HG03064 (cell line): ENCODE measurements around the gene SF3A2.

ENCODE experiments used
- ATAC-seq: cut with Tn5 transposase; IDR thresholded peaks from one replicate; pipeline ENCODE4 v1.9.1; 2021; ENCODE audit warnings: low read depth; ENCODE audit not compliant: unreplicated experiment

Gene SF3A2

GRCh38 chr19:2251106-2252054 lies 14.8 kb downstream of the SF3A2 start:
- no peak for ATAC-seq

DNA sequence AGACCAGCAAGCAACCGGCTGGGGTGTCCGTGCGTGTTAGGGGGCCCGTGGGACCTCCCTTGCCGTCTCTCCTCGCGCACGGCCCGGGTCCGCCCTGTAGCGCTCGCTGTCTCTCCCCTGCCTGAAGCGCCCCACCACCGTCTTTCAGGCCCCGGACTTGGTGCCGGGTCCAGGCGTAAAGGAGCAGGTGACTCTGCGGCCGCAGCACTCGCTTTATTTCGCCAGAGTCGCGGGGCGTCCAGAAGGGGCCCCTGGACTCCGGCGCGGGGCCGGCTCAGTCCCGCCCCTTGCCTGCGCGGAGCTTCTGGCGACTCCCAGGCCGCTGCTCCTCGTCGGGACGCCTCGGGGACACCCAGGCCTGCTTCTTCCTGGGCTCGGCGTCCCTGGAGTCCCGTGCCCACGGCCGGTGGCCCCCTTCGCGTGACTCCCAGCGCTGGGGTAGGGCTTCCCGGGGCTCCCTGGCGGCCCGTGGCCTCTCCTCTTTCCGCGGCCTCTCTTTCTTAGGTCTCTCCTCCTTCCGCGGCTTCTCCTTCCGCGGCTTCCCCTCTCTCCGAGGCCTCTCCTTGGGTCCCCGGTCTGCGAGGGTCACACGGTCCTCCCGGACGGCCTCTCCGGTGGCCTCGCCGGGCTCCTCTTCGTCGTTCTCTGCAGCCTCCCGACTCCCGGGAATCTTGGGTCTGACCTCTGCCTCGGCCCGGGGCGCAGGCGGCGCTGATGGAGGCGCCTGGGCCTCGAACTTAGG lies 15.6 kb downstream of the SF3A2 start:
- ATAC-seq: no peak

DNA sequence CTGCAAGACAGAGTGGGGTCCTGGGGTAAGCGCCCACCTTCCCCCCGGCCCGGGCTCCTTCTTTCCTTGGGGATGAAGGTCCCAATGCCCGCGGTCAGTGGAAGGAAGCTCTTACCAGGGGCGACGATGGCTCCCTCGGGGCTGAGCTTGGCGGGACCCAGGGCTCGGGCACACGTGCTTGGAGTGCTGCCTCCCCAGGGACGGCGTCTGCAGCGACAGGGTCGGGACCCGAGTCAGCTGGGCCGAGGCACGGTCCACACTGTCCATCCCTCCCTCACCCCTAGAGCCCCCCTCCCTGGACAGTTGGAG lies 16.1 kb downstream of the SF3A2 start:
- ATAC-seq: no peak

DNA sequence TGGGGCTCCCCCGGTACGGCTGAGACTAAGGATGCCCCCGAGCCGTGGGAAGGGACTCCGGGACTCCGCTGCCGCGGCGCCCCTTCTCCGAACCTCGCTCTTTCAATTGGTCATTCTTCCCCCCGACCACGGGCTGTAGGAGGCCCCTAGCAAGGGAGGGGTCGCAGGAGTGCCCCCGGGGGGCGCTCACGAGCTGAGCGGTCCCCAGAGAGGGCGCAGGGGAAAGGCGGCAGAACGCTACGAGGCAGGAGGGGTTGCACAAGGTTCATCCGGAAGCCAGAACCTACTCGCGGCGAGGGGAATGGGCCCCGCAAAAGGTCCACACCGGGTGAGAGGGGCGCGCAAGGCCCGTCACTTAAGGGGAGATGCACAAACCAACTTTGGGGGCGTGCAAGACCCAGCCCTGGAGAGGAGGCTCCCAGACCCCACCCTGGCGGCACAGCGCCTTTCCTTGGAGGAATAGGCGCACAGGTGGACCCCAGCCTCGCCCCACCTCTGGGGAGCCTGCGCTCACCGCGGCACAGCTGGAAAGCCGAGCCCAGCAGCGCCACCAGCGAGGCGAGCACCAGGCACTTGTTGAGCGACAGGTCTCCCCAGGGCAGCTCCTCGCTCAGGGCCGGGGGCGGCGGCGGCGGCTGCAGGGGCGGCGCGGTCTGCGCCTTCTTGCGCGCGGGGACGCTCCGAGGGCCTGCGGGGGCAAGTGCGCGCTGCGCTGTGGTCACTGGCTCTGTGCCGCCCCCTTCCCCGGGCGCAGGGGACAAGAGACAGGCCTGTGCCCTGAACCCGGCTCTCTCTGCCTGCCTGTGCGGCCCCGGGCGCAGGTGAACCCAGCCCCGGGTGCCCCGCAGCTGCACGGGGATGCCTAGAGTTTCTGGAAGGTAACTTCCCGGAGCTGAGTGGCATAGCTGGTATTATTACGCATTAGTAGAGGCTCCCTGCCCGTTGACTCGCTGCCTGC lies 16.8 kb downstream of the SF3A2 start:
- ATAC-seq: no peak

GRCh38 chr19:2254064-2254872 lies 17.6 kb downstream of the SF3A2 start:
- ATAC-seq: no peak

GRCh38 chr19:2255112-2255845 lies 18.7 kb downstream of the SF3A2 start:
- no peak for ATAC-seq

GRCh38 chr19:2255982-2256685 lies 19.5 kb downstream of the SF3A2 start, which contains the start of gene JSRP1:
JSRP1 (minus strand) TSS chr19:2256417; CDS start chr19:2255314, 1,103 bp downstream.
- no peak for ATAC-seq

DNA sequence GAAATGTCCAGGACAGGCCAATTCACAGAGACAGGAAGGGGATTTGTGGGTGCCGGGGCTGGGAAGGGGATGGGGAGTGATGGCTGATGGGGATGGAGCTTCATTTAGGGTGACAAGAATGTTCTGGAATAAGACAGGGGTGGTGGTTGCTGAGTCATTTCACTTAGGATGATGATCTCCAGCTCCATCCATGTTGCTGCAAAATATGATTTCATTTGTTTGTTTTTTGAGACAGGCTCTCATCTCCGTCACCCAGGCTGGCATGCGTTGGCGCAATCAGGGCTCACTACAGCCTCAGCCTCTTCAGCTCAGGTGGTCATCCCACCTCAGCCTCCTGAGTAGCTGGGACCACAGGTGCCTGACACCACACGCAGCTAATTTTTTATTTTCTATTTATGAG lies 22.7 kb downstream of the SF3A2 start:
- no peak for ATAC-seq

- ATAC-seq: no peak
Observed at GRCh38 chr19:2260341-2260805, 23.7 kb downstream of the SF3A2 start.

DNA sequence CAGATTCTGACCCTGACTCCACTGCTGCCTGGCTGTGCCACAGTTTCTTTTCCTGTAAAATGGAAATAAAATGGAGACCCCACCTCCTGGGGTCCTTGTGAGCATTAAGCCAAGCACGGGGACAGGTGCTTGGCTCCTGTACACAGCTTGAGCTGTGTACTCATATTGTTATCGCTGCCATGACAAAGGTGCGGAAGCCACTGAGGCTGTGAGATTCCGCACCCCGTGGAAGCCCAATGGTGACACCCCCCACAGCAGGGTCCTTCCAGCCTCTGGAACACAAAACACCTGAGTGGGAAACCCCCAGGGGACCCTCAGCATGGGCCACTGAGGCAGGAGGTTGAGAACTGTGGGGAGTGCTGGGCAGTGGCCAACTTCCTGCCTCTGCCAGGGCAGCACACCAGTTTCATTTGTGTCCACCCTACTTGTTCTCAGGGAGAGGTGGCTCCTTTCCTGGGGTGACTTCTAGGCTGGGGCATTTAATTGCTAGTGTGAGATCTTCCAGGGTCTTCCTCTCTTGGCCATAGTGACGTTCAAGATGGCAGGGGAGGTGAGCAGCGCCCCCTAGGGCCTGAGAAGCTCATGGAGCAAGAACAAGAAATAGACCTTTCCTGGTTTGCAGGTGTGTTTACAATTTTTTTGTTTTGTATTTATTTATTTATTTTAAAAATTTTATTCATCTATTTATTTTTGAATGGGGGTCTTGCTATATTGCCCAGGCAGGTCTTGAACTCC lies 25.0 kb downstream of the SF3A2 start:
- ATAC-seq: no peak

DNA sequence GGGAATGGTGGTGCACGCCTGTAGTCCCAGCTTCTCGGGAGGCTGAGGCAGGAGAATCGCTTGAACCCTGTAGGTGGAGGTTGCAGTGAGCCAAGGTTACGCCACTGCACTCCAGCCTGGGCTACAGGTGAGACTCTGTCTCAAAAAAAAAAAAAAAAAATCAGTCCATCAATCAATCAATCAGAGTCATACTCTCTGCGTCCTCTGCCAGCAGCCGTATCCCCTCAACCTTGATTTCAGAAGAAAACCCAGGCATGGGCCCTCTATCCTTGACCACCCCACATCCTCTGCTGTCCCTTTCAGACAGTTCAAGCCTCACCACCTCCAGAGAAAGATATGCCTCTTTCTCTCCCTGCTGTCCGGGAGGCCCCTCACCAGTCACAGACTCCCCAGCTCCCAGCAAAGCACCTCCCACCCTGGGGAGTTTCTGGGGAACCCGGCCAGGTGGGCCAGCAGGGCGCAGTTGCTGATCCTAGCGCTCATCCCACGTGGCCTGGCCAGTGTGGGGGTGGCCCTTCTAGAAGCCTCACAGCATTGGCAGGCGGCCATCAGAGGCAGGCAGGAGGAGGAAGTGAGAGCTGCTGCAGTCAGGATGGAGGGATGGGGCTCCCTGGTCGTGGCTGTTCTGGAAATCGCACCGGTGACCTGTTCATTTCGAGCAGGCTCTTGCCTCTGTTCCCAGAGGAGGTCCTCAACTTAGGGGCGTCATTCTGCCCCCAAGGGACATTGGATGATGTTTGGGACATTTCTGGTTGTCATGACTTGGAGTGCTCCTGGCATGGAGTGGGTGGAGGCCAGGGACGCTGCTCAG lies 29.8 kb downstream of the SF3A2 start:
- no peak for ATAC-seq

- ATAC-seq: no peak
Observed at GRCh38 chr19:2268480-2268830, 31.8 kb downstream of the SF3A2 start.

DNA sequence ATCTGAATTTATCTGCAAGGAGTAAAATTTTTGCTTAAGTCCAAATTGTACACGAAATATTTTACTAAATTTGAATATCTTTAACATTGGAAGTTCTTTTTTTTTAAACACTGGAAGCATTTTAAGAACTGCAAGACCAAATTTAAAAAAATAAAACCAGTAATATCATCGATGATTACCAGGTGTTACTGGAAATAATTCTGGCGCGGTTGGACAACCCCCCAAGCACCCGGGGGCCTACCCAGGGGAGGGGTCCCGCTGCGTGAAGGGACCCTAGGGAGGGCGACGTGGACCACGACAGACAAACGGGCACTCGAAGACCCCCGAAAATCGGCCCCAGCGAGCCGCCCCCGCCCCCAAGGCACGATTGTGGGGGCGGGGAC lies 32.2 kb downstream of the SF3A2 start:
- ATAC-seq: no peak

DNA sequence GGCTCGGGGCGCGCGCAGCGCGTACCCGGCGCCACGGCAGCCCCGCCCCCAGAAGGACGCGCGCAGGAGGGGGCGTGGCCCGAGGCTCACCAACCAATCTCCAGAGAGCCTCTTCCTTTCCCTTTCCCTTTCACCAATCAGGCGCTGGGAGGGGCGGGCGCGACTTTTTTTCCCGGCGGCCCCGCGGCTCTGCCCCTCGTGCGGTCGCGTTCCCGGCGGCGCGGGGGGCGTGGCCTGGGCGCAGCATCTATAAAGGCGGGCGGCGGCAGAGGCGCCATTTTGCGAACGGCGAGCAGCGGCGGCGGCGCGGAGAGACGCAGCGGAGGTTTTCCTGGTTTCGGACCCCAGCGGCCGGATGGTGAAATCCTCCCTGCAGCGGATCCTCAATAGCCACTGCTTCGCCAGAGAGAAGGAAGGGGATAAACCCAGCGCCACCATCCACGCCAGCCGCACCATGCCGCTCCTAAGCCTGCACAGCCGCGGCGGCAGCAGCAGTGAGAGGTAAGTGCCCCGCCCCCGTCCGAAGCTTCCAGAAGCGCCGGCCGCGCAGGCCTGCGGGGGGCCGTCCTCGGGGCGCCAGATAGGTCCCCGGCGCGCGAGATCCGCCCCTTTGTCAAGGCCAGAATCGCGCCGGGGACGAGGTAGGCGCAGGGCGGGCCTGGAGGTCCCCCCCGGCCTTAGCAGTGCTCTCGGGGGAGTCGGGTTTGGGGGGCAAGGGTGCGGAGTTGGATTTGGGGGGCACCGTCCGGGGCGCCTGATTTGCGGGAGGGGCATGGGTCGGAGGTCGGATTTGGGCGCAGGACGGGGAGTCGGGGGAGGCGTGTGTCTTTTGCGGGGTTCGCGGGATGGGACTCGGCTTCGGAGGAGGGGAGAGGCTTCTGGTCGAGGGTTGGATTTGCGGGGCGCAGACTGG lies 32.9 kb downstream of the SF3A2 start:
- ATAC-seq: peak; percentile 37

DNA sequence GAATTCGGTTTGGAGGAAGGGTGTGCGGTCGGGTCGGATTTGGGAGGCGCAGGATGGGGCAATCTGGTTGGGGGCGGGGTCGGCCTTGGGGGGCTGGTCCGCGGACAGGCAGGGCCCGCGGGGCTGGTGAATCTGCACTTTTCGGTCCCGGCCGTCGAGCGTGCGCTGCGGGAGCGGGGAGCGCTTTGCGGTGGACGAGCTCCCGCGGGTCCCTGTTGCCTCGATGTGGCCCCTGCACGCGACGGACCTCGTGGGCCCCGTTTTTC lies 33.5 kb downstream of the SF3A2 start:
- no peak for ATAC-seq
